ENCODE data around the gene FCAMR.

The FCAMR gene

GRCh38 chr1:206909161-206909882 lies 60.9 kb downstream of the FCAMR start:
- DNase-seq (ENCODE audit: low read depth in 2 of 2): no peak

- DNase-seq (ENCODE audit: low read depth in 2 of 2): no peak
These were observed 62.2 kb downstream of the FCAMR start for GRCh38 chr1:206908038-206908437.
